Parathyroid adenoma (tissue), 2 donors: Measurements from ENCODE around the gene LRRC55.
A peak's percentile ranks its signal among the peaks of the same experiment; 100 is the strongest.

Experiments used
- H2AFZ ChIP-seq: fragments of 300-600 bp; sonication (generic); one replicate; pipeline ENCODE4 v1.7.0; 2017; ENCODE audit warnings: antibody characterized with exemption, mild to moderate bottlenecking
- H3K27ac ChIP-seq: fragments of 300-600 bp; sonication (generic); one replicate; pipeline ENCODE4 v1.7.0; 2017
- H3K27me3 ChIP-seq: fragments of 300-600 bp; sonication (generic); one replicate; pipeline ENCODE4 v1.7.0; 2017; ENCODE audit warnings: low read length; ENCODE audit not compliant: control insufficient read depth, insufficient read depth
- H3K36me3 ChIP-seq: fragments of 300-600 bp; sonication (generic); one replicate; pipeline ENCODE4 v1.7.0; 2017; ENCODE audit warnings: low read length; ENCODE audit not compliant: control insufficient read depth, insufficient read depth
- H3K4me1 ChIP-seq: fragments of 300-600 bp; sonication (generic); one replicate; pipeline ENCODE4 v1.7.0; 2017; ENCODE audit warnings: control low read depth
- H3K4me2 ChIP-seq: fragments of 300-600 bp; sonication (generic); one replicate; pipeline ENCODE4 v1.7.0; 2017; ENCODE audit warnings: low read length
- H3K4me3 ChIP-seq: fragments of 300-600 bp; sonication (generic); one replicate; pipeline ENCODE4 v1.7.0; 2017; ENCODE audit warnings: low read depth, low read length
- H3K79me2 ChIP-seq: fragments of 300-600 bp; sonication (generic); one replicate; pipeline ENCODE4 v1.7.0; 2017; ENCODE audit warnings: control low read depth
- H3K9ac ChIP-seq: fragments of 300-600 bp; sonication (generic); one replicate; pipeline ENCODE4 v1.7.0; 2017; ENCODE audit warnings: mild to moderate bottlenecking
- H3K9me3 ChIP-seq: fragments of 300-600 bp; sonication (generic); one replicate; pipeline ENCODE4 v1.7.0; 2017; ENCODE audit warnings: low read length; ENCODE audit not compliant: control insufficient read depth
- CTCF ChIP-seq: fragments of 300-600 bp; sonication (generic); IDR thresholded peaks from one replicate; pipeline ENCODE4 v1.7.0; 2017; ENCODE audit warnings: antibody characterized with exemption, mild to moderate bottlenecking
- donor health status: primary hyperparathyroidism.

Gene LRRC55

GRCh38 chr11:57196596-57196995, 14.8 kb downstream of the LRRC55 start:
- Histone ChIP-seq H3K9me3 (no peaks in the 10 kb centered on the region), H3K4me3 (no peak overlapping the region), H3K4me1 (no peaks in the 10 kb centered on the region), H3K27ac (no peak overlapping the region), H3K36me3 (no peaks in the 10 kb centered on the region), H3K9ac (no peak overlapping the region), H3K4me2 (no peak overlapping the region), H2AFZ (no peak overlapping the region), H3K79me2 (no peaks in the 10 kb centered on the region), H3K27me3 (no peaks in the 10 kb centered on the region)
- no peak for TF ChIP-seq CTCF

- no peak overlapping the region for H3K4me3 ChIP-seq
- no peaks in the 10 kb centered on the region for H3K79me2 ChIP-seq
- H3K27ac ChIP-seq, result no peak overlapping the region
- H2AFZ ChIP-seq, result no peak overlapping the region
- no peak overlapping the region for H3K9ac ChIP-seq
- no peaks in the 10 kb centered on the region for H3K9me3 ChIP-seq
- H3K4me1 ChIP-seq, result no peaks in the 10 kb centered on the region
- H3K27me3 ChIP-seq, result no peaks in the 10 kb centered on the region
- TF ChIP-seq CTCF, result no peak
- H3K36me3 ChIP-seq, result no peaks in the 10 kb centered on the region
- H3K4me2 ChIP-seq, result no peak overlapping the region
Observed at GRCh38 chr11:57197762-57198161, 16.0 kb downstream of the LRRC55 start.

DNA sequence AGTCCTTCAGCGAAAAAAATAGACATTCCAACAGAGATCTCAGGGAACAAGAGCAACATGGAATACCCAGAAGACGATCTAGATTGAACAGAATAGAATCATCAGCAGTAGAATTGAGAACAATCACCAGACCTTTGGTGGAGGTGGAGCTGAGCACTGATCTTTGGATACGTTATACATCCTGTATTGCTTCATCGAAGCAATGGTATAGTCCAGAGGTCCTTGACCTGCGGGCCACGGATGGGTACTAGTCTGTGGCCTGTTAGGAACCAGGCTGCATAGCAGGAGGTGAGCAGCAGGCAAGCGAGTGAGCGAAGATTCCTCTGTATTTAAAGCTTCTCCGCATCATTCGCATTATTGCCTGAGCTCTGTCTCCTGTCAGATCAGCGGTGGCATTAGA, 17.6 kb downstream of the LRRC55 start:
- Histone ChIP-seq H3K9ac (no peak overlapping the region), H2AFZ (no peak overlapping the region), H3K4me2 (no peak overlapping the region), H3K27ac (no peak overlapping the region), H3K9me3 (no peaks in the 10 kb centered on the region), H3K27me3 (no peaks in the 10 kb centered on the region), H3K4me3 (no peak overlapping the region), H3K36me3 (no peaks in the 10 kb centered on the region), H3K79me2 (no peaks in the 10 kb centered on the region), H3K4me1 (no peaks in the 10 kb centered on the region)
- no peak for TF ChIP-seq CTCF

- no peaks in the 10 kb centered on the region for H3K9me3 ChIP-seq
Observed at GRCh38 chr11:57200917-57201316, 19.2 kb downstream of the LRRC55 start.

More at GRCh38 chr11:57200917-57201316, 19.2 kb downstream of the LRRC55 start:
- H3K27ac ChIP-seq, result peak overlapping the region; percentile 27
- no peak overlapping the region for H3K9ac ChIP-seq
- no peak overlapping the region for H3K4me3 ChIP-seq
- no peaks in the 10 kb centered on the region for H3K36me3 ChIP-seq
- no peak for TF ChIP-seq CTCF
- no peak overlapping the region for H3K4me2 ChIP-seq
- no peak overlapping the region for H2AFZ ChIP-seq
- no peaks in the 10 kb centered on the region for H3K79me2 ChIP-seq
- H3K4me1 ChIP-seq, result peaks cover 7% of the 10 kb centered on the region
- H3K27me3 ChIP-seq, result no peaks in the 10 kb centered on the region
